A673 (cell line): ENCODE measurements around the gene RPH3AL. TPM values are rescaled to one million over a fixed set of nuclear protein-coding genes. Genes with fewer than 3 reads are reported as not detected.

Experiments used
- BruUV-seq: library from RNA; stranded (reverse); fragments of 400-500 nt; replicated peaks from 2 replicates; lab custom pipeline; 2021; lab: Mats Ljungman, UMichigan
- CTCF ChIA-PET: fragments of 300-600 bp; sonication (Branson Sonifier 250); formaldehyde crosslinking; loops from one replicate; lab custom pipeline; 2022; ENCODE audit warnings: antibody characterized with exemption; lab: Charles Lee
- POLR2A ChIA-PET: fragments of 300-600 bp; sonication (Branson Sonifier 250); formaldehyde crosslinking; loops from one replicate; lab custom pipeline; 2022; ENCODE audit warnings: antibody characterized with exemption; ENCODE audit not compliant: low non-redundant PET; lab: Charles Lee
- DNase-seq: peaks from one replicate; pipeline ENCODE4 v3.0.0-alpha.2; 2015; ENCODE audit warnings: low spot score
- H3K27ac ChIP-seq: fragments of 200-600 bp; sonication (generic); 2 replicates; pipeline ENCODE4 v1.5.1; 2016; ENCODE audit warnings: mixed run types, low read depth, mild to moderate bottlenecking, mixed read lengths, antibody characterized with exemption, low read length; ENCODE audit not compliant: poor library complexity, severe bottlenecking
- H3K27me3 ChIP-seq: fragments of 200-600 bp; sonication (generic); replicated peaks from 2 replicates; pipeline ENCODE4 v1.6.1; 2017; ENCODE audit warnings: mixed run types, low read depth, mild to moderate bottlenecking, mixed read lengths, antibody characterized with exemption, low read length; ENCODE audit not compliant: insufficient read depth, poor library complexity
- H3K36me3 ChIP-seq: fragments of 200-600 bp; sonication (generic); 2 replicates; pipeline ENCODE4 v1.6.1; 2016; ENCODE audit warnings: mixed run types, mild to moderate bottlenecking, mixed read lengths, antibody characterized with exemption, low read length; ENCODE audit not compliant: insufficient read depth, poor library complexity, severe bottlenecking
- H3K4me1 ChIP-seq: fragments of 200-600 bp; sonication (generic); 2 replicates; pipeline ENCODE4 v1.6.1; 2017; ENCODE audit warnings: mixed run types, mild to moderate bottlenecking, mixed read lengths, antibody characterized with exemption, low read length; ENCODE audit not compliant: insufficient read depth, poor library complexity, severe bottlenecking
- H3K4me3 ChIP-seq: fragments of 200-600 bp; sonication (generic); 2 replicates; pipeline ENCODE4 v1.5.1; 2016; ENCODE audit warnings: low read depth, mixed run types, mild to moderate bottlenecking, mixed read lengths, low read length; ENCODE audit not compliant: poor library complexity, severe bottlenecking
- H3K9me3 ChIP-seq: fragments of 200-600 bp; sonication (generic); 2 replicates; pipeline ENCODE4 v1.6.1; 2016; ENCODE audit warnings: mixed run types, low read depth, mild to moderate bottlenecking, mixed read lengths, antibody characterized with exemption, low read length; ENCODE audit not compliant: poor library complexity, severe bottlenecking
- EZH2 ChIP-seq: fragments of 200-600 bp; sonication (generic); IDR thresholded peaks from 2 replicates; pipeline ENCODE4 v1.6.1; 2017; ENCODE audit warnings: borderline replicate concordance, low read depth, mild to moderate bottlenecking, mixed read lengths, antibody characterized with exemption, low read length; ENCODE audit not compliant: poor library complexity, severe bottlenecking
- intact Hi-C: fragments of 100-400 bp; cut with micrococcal nuclease; formaldehyde crosslinking; loops from one replicate; pipeline ENCODE4 v1.10.0; 2022; ENCODE audit not compliant: unreplicated experiment
- total RNA-seq: library from RNA; stranded (reverse); gene quantifications from 2 replicates; pipeline ENCODE4 v1.2.3, GENCODE V29; 2021
- TF ChIP-seq, protein P1 (sequence below): fragments of 300-800, 200-600 bp; sonication (generic); conservative IDR thresholded peaks from 2 replicates; pipeline ENCODE4 v1.5.1; 2017; ENCODE audit warnings: low read depth, mild to moderate bottlenecking, antibody characterized with exemption, low read length, moderate library complexity, mixed read lengths

The RPH3AL gene
- total RNA-seq, 1 experiment from 2014 or later, result 0.82 TPM

DNA sequence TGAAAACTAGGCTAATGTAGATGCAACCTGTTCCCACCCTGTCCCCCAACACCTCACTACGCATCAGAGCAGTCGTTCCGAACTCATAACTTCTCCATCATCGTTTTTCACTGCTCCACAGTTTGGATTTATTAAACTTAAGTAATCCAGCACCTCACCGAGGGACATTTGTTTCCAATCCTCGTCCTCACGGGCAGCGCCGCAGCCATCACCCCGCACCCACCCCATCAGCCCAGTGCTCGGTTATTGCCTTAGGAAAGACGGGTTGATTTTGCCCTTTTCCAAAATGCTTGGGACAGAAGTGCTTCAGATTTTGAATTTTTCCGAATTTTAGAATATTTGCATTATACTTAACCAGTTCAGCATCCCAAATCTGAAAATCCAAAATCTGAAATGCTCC, 100.2 kb downstream of the RPH3AL start:
- TF ChIP-seq EZH2, result no peak
- TF ChIP-seq, protein P1, sequence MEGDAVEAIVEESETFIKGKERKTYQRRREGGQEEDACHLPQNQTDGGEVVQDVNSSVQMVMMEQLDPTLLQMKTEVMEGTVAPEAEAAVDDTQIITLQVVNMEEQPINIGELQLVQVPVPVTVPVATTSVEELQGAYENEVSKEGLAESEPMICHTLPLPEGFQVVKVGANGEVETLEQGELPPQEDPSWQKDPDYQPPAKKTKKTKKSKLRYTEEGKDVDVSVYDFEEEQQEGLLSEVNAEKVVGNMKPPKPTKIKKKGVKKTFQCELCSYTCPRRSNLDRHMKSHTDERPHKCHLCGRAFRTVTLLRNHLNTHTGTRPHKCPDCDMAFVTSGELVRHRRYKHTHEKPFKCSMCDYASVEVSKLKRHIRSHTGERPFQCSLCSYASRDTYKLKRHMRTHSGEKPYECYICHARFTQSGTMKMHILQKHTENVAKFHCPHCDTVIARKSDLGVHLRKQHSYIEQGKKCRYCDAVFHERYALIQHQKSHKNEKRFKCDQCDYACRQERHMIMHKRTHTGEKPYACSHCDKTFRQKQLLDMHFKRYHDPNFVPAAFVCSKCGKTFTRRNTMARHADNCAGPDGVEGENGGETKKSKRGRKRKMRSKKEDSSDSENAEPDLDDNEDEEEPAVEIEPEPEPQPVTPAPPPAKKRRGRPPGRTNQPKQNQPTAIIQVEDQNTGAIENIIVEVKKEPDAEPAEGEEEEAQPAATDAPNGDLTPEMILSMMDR, result no peak
- H3K9me3 ChIP-seq, result no peaks in the 10 kb centered on the region
- no peak overlapping the region for H3K4me3 ChIP-seq
- ChIA-PET POLR2A (no interaction called here), CTCF (no interaction called here)
- no peaks in the 10 kb centered on the region for H3K36me3 ChIP-seq
- H3K4me1 ChIP-seq, result no peaks in the 10 kb centered on the region
- H3K27ac ChIP-seq, result no peak overlapping the region
- H3K27me3 ChIP-seq, result no peaks in the 10 kb centered on the region
- BruUV-seq, result no TSS peak
- intact Hi-C loops, result no loop called here
- DNase-seq, result no peak

DNA sequence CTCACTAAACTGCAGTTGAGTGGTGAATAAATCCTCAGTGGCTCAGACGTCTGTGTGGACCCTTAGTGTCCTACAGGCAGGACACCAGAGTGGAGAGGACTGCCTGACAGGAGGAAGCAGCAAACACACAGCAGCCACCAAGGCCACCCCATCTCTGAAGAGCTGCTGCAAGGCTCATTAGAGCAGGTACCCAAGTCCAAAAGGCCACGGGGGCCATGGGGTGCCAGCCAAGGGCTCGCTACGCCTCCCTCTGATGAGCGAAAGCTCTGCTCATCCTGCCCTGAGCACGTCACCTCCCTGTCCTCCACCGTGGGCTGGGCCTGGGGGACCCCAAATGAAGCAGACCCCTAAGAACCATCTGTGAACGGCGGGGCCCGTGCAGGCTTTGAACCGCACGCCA, 101.1 kb downstream of the RPH3AL start:
- ChIA-PET CTCF (no interaction called here), POLR2A (no interaction called here)
- Histone ChIP-seq H3K27me3 (no peaks in the 10 kb centered on the region), H3K27ac (no peak overlapping the region), H3K36me3 (no peaks in the 10 kb centered on the region), H3K4me1 (no peaks in the 10 kb centered on the region), H3K9me3 (no peaks in the 10 kb centered on the region), H3K4me3 (no peak overlapping the region)
- no peak for DNase-seq
- no TSS peak for BruUV-seq
- intact Hi-C loops, result no loop called here
- no peak for TF ChIP-seq EZH2
- TF ChIP-seq, protein P1, result no peak

DNA sequence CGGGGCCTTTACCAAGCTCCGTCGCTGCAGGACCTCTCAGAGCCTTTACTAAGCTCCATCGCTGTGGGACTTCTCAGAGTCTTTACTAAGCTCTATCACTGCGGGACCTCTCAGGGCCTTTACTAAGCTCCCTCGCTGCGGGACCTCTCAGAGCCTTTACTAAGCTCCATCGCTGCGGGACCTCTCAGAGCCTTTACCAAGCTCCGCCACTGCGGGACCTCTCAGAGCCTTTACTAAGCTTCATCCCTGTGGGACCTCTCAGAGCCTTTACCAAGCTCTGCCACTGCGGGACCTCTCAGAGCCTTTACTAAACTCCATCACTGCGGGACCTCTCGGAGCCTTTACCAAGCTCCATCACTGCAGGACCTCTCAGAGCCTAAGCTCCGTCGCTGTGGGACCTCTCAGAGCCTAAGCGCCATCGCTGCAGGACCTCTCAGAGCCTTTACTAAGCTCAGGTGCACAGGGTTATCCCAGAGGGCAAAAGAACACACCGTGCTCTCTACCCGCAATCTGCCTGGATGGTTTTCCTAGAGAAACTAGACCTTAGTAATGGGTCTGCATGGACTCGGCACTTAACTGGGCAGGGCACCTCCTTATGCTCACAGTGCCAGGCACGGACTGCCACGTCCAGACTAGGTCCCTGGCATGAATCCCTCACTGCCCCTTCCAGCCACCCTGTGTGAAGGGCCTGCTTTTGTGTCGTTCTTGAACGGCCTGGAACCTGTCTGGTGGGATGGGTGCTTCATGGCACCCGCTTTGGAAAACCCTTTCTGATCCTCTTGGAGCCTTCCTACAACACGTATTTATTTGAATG, 101.9 kb downstream of the RPH3AL start:
- no peak for DNase-seq
- H3K36me3 ChIP-seq, result no peaks in the 10 kb centered on the region
- TF ChIP-seq EZH2, result no peak
- TF ChIP-seq, protein P1, result no peak
- CTCF ChIA-PET, result no interaction called here
- intact Hi-C loops, result no loop called here
- no peaks in the 10 kb centered on the region for H3K4me1 ChIP-seq
- no TSS peak for BruUV-seq
- POLR2A ChIA-PET, result no interaction called here
- H3K27ac ChIP-seq, result no peak overlapping the region
- no peaks in the 10 kb centered on the region for H3K27me3 ChIP-seq
- no peak overlapping the region for H3K4me3 ChIP-seq
- no peaks in the 10 kb centered on the region for H3K9me3 ChIP-seq
